H1 (cell line): ENCODE results near the gene WDR54. TPM values are rescaled to one million over a fixed set of nuclear protein-coding genes. Genes with fewer than 3 reads are reported as not detected.
A peak's percentile ranks its signal among the peaks of the same experiment; 100 is the strongest.

Experiments used
- CTCF ChIA-PET: fragments of 300-600 bp; sonication (Branson Sonifier 250); formaldehyde crosslinking; loops from one replicate; lab custom pipeline; 2021; ENCODE audit not compliant: partially characterized antibody; lab: Charles Lee
- POLR2A ChIA-PET: fragments of 300-600 bp; sonication (Branson Sonifier 250); formaldehyde crosslinking; loops from one replicate; lab custom pipeline; 2021; ENCODE audit warnings: inconsistent platforms; ENCODE audit not compliant: partially characterized antibody; lab: Charles Lee
- DNase-seq, 2 experiments: peaks; one replicate each; pipeline versions ENCODE4 v3.0.0 to v3.0.0-alpha.2; 2010 to 2022; ENCODE audit warnings: low spot score in 2 of 2, low read depth in 1 of 2, mixed read lengths in 1 of 2
- FAIRE-seq: peaks from 2 replicates; lab custom pipeline; 2011; peaks lifted over from hg19 to GRCh38; lab: Jason Lieb, UNC
- H2AFZ ChIP-seq: 2 replicates; pipeline ENCODE4 v1.8.1; 2012; ENCODE audit warnings: low read length, inconsistent platforms
- H2AK5ac ChIP-seq: 2 replicates; pipeline ENCODE4 v1.6.1; 2013; ENCODE audit warnings: low read depth, low read length
- H2BK120ac ChIP-seq: replicated peaks from 2 replicates; pipeline ENCODE3; 2013; ENCODE audit warnings: low read depth, low read length, inconsistent platforms
- H2BK12ac ChIP-seq: 2 replicates; pipeline ENCODE4 v1.6.1; 2013; ENCODE audit warnings: low read depth, low read length
- H2BK15ac ChIP-seq: 2 replicates; pipeline ENCODE4 v1.6.1; 2013; ENCODE audit warnings: low read length
- H2BK20ac ChIP-seq: 2 replicates; pipeline ENCODE4 v1.6.1; 2013; ENCODE audit warnings: low read length
- H2BK5ac ChIP-seq: 2 replicates; pipeline ENCODE4 v1.6.1; 2013; ENCODE audit warnings: low read depth, low read length
- H3K14ac ChIP-seq: 2 replicates; pipeline ENCODE4 v1.6.1; 2013; ENCODE audit warnings: inconsistent platforms; ENCODE audit not compliant: insufficient read length
- H3K18ac ChIP-seq: 2 replicates; pipeline ENCODE4 v1.6.1; 2013; ENCODE audit warnings: low read length; ENCODE audit errors: extremely low read depth
- H3K23ac ChIP-seq: 2 replicates; pipeline ENCODE4 v1.6.1; 2013; ENCODE audit warnings: inconsistent platforms; ENCODE audit not compliant: insufficient read length
- H3K23me2 ChIP-seq: 2 replicates; pipeline ENCODE4 v1.6.1; 2013; ENCODE audit warnings: low read depth, low read length
- H3K27ac ChIP-seq: 2 replicates; pipeline ENCODE4 v1.6.1; 2011; ENCODE audit warnings: low read depth, low read length, inconsistent platforms
- H3K27me3 ChIP-seq, 4 experiments: replicated peaks in 1 of 4; 1 replicate in 1 of 4; 2 replicates in 3 of 4; pipeline versions ENCODE4 v1.6.1 to v1.8.1; 2011 to 2013; ENCODE audit warnings: low read length in 3 of 4, mild to moderate bottlenecking in 3 of 4, inconsistent platforms in 2 of 4, mixed read lengths in 2 of 4, moderate library complexity in 1 of 4; ENCODE audit not compliant: control insufficient read depth in 3 of 4, insufficient read depth in 3 of 4; ENCODE audit errors: extremely low read depth in 1 of 4
- H3K36me3 ChIP-seq, 4 experiments: 2 replicates each; pipeline versions ENCODE4 v1.6.1 to v1.8.1; 2011 to 2013; ENCODE audit warnings: mild to moderate bottlenecking in 4 of 4, low read length in 3 of 4, moderate library complexity in 2 of 4, control low read depth in 1 of 4, inconsistent platforms in 1 of 4; ENCODE audit not compliant: insufficient read depth in 4 of 4, control insufficient read depth in 2 of 4
- H3K4ac ChIP-seq: replicated peaks from 2 replicates; pipeline ENCODE3; 2013; ENCODE audit warnings: low read length, low read depth, mixed read lengths, inconsistent platforms; ENCODE audit not compliant: insufficient read length
- H3K4me1 ChIP-seq, 4 experiments: replicated peaks in 1 of 4; 1 replicate in 1 of 4; 2 replicates in 3 of 4; pipeline versions ENCODE4 v1.6.1 to v1.8.1; 2011 to 2013; ENCODE audit warnings: low read length in 3 of 4, inconsistent platforms in 2 of 4, mixed read lengths in 1 of 4; ENCODE audit not compliant: insufficient read depth in 4 of 4, control insufficient read depth in 3 of 4
- H3K4me2 ChIP-seq, 2 experiments: 2 replicates each; pipeline versions ENCODE4 v1.6.1 to v1.8.1; 2011 to 2013; ENCODE audit warnings: low read depth in 2 of 2, low read length in 2 of 2, control low read depth in 1 of 2, inconsistent platforms in 1 of 2, mild to moderate bottlenecking in 1 of 2; ENCODE audit not compliant: insufficient read depth in 1 of 2
- H3K4me3 ChIP-seq, 4 experiments: fragments of 200-600, 300-600 bp in 1 of 4; sonication (generic), shearing (Covaris generic), sonication (Bioruptor Twin) in 1 of 4; 2 replicates each; pipeline versions ENCODE4 v1.5.1 to v1.8.1; 2011 to 2016; ENCODE audit warnings: low read length in 4 of 4, low read depth in 3 of 4, control low read depth in 2 of 4, inconsistent platforms in 2 of 4, mild to moderate bottlenecking in 2 of 4, mixed read lengths in 1 of 4, moderate library complexity in 1 of 4; ENCODE audit not compliant: insufficient read depth in 2 of 4; ENCODE audit errors: extremely low read depth in 1 of 4
- H3K56ac ChIP-seq: replicated peaks from 2 replicates; pipeline ENCODE3; 2013; ENCODE audit warnings: low read depth, mild to moderate bottlenecking, mixed read lengths, low read length, inconsistent platforms; ENCODE audit not compliant: insufficient read length
- H3K79me1 ChIP-seq: 2 replicates; pipeline ENCODE4 v1.6.1; 2013; ENCODE audit warnings: low read depth, low read length, control low read depth
- H3K79me2 ChIP-seq, 2 experiments: 2 replicates each; pipeline versions ENCODE4 v1.6.1 to v1.8.1; 2012 to 2013; ENCODE audit warnings: low read length in 2 of 2, mild to moderate bottlenecking in 2 of 2, inconsistent platforms in 1 of 2; ENCODE audit not compliant: insufficient read depth in 2 of 2, control insufficient read depth in 1 of 2
- H3K9ac ChIP-seq, 4 experiments: replicated peaks in 1 of 4; 1 replicate in 1 of 4; 2 replicates in 3 of 4; pipeline versions ENCODE4 v1.6.1 to v1.8.1; 2011 to 2013; ENCODE audit warnings: low read depth in 3 of 4, low read length in 3 of 4, control low read depth in 2 of 4, mild to moderate bottlenecking in 2 of 4, moderate library complexity in 2 of 4, inconsistent platforms in 1 of 4; ENCODE audit errors: extremely low read depth in 1 of 4
- H3K9me3 ChIP-seq, 2 experiments: 2 replicates each; pipeline versions ENCODE4 v1.6.1 to v1.8.1; 2012 to 2013; ENCODE audit warnings: mild to moderate bottlenecking in 2 of 2, moderate library complexity in 2 of 2, control low read depth in 1 of 2, inconsistent platforms in 1 of 2, low read depth in 1 of 2, low read length in 1 of 2, mixed read lengths in 1 of 2; ENCODE audit not compliant: insufficient read depth in 2 of 2
- H4K20me1 ChIP-seq, 2 experiments: replicated peaks in 1 of 2; 2 replicates each; pipeline versions ENCODE3 to v1.8.1; 2011 to 2013; ENCODE audit warnings: inconsistent platforms in 2 of 2, low read length in 2 of 2, mild to moderate bottlenecking in 1 of 2; ENCODE audit not compliant: insufficient read depth in 2 of 2, control insufficient read depth in 1 of 2
- H4K5ac ChIP-seq: 2 replicates; pipeline ENCODE4 v1.6.1; 2013; ENCODE audit warnings: low read length, low read depth, mixed read lengths, inconsistent platforms; ENCODE audit not compliant: insufficient read length
- H4K8ac ChIP-seq: 2 replicates; pipeline ENCODE4 v1.8.0; 2013; ENCODE audit warnings: mild to moderate bottlenecking, moderate library complexity, low read length, inconsistent platforms; ENCODE audit not compliant: insufficient read depth; ENCODE audit errors: extremely low read depth
- H4K91ac ChIP-seq: replicated peaks from 2 replicates; pipeline ENCODE3; 2013; ENCODE audit warnings: low read length, mixed read lengths, inconsistent platforms; ENCODE audit not compliant: insufficient read length
- BRCA1 ChIP-seq: IDR thresholded peaks from 2 replicates; pipeline ENCODE4 v1.6.1; 2012; ENCODE audit warnings: low read depth, low read length, improper control_type of control experiment
- CTCF ChIP-seq, 3 experiments: IDR thresholded peaks; 1 replicate in 2 of 3; 2 replicates in 1 of 3; pipeline versions ENCODE4 v1.5.1 to v1.6.1; 2011; ENCODE audit warnings: low read length in 3 of 3, mild to moderate bottlenecking in 3 of 3, inconsistent platforms in 2 of 3, low read depth in 1 of 3, moderate library complexity in 1 of 3; ENCODE audit not compliant: insufficient read depth in 1 of 3; ENCODE audit errors: control extremely low read depth in 1 of 3
- EGR1 ChIP-seq: IDR thresholded peaks from 2 replicates; pipeline ENCODE4 v1.6.1; 2011; ENCODE audit warnings: low read depth, low read length, borderline replicate concordance
- MAFK ChIP-seq: IDR thresholded peaks from 2 replicates; pipeline ENCODE4 v1.6.1; 2012; ENCODE audit warnings: low read depth, mild to moderate bottlenecking, improper control_type of control experiment, low read length
- RAD21 ChIP-seq, 2 experiments: IDR thresholded peaks in 1 of 2; conservative IDR thresholded peaks in 1 of 2; 2 replicates each; pipeline ENCODE4 v1.6.1; 2011; ENCODE audit warnings: low read depth in 2 of 2, low read length in 2 of 2, improper control_type of control experiment in 1 of 2, inconsistent platforms in 1 of 2, mild to moderate bottlenecking in 1 of 2, moderate library complexity in 1 of 2
- WGBS, 2 experiments: shearing (Covaris generic) in 1 of 2; methylation state at CpG; one replicate each; pipeline versions ENCODE4 v1.1.6 to v1.1.7; 2013 to 2015; ENCODE audit warnings: low lambda C conversion rate in 2 of 2, mixed read lengths in 2 of 2, inconsistent platforms in 1 of 2, low coverage in 1 of 2, missing lambda C conversion rate in 1 of 2; ENCODE audit not compliant: insufficient replicate concordance in 2 of 2, insufficient coverage in 1 of 2, insufficient read length in 1 of 2; ENCODE audit errors: extremely low coverage in 1 of 2, missing lambda C conversion rate in 1 of 2; 5-methylcytosine and 5-hydroxymethylcytosine counted together
- polyA plus RNA-seq, 7 experiments: library from polyadenylated mRNA; depleted of rRNA in 3 of 7; stranded (reverse) in 5 of 7; unstranded in 2 of 7; fragments of >200 nt in 5 of 7; fragments of 200-250 nt in 2 of 7; gene quantifications; 1 replicate in 5 of 7; 2 replicates in 1 of 7; 4 replicates in 1 of 7; pipeline versions ENCODE4 v1.2.1 to v1.2.3, GENCODE V29; 2011 to 2013; ENCODE audit warnings: missing spikeins in 2 of 7, mixed read lengths in 2 of 7
- total RNA-seq: library from RNA; stranded (reverse); fragmentation: NEBNext Ultra II Directional; extraction: Animal tissue kit (Norgen Biotek cat#: 25700); gene quantifications from 2 replicates; pipeline ENCODE4 v1.2.1, GENCODE V29; 2021

Gene WDR54
- total and polyA plus RNA-seq, 2 of the 8 experiments (the other 6 are each of a cell fraction or from before 2014, with no cell fraction given) = 41.6 to 125 TPM

- no peak overlapping the region for H3K56ac ChIP-seq
- H2BK12ac ChIP-seq = no peak overlapping the region
- CTCF ChIA-PET = interaction anchor here (0.9 to 5.7 kb wide), 26 partner anchors 7 to 171 kb away, joined by 3 to 86 read pairs (median 4); partner anchors contain the start of genes C2orf81, CCDC142, INO80B and MOGS
- DNase-seq (peak in 1 of 2 experiments; percentile 78), FAIRE-seq (no peak)
- H3K27ac ChIP-seq = no peak overlapping the region
- H4K20me1 ChIP-seq = peaks cover 0 to 1% of the 10 kb centered on the region in 2 experiments
- no peak overlapping the region for H2BK20ac ChIP-seq
- H2BK120ac ChIP-seq = no peak overlapping the region
- H4K5ac ChIP-seq = no peak overlapping the region
- POLR2A ChIA-PET = interaction anchor here (1.0 to 5.2 kb wide), 6 partner anchors 16 to 39 kb away, joined by 3 to 89 read pairs (median 4); partner anchors contain the start of genes INO80B, RTKN and WBP1
- H2BK5ac ChIP-seq = no peak overlapping the region
- peaks cover 0 to 4% (median 2%) of the 10 kb centered on the region in 4 experiments; a peak in 6 of 8 replicates for H3K36me3 ChIP-seq
- no peaks in the 10 kb centered on the region for H3K79me2 ChIP-seq
- H3K14ac ChIP-seq = no peak overlapping the region
- no peak overlapping the region for H2AK5ac ChIP-seq
- no peak overlapping the region for H3K23ac ChIP-seq
- H3K79me1 ChIP-seq = no peaks in the 10 kb centered on the region; the same call in 1 of the 2 replicates
- H3K4ac ChIP-seq = no peak overlapping the region
- H3K18ac ChIP-seq = no peak overlapping the region
- H3K4me2 ChIP-seq = no peak overlapping the region
- WGBS, 2 experiments = 82% methylated on average over 5 of the region's 5 CpGs; no CpG with 5 or more reads in 1 of the 2 experiments
- H4K91ac ChIP-seq = no peak overlapping the region
- no peak overlapping the region for H3K9ac ChIP-seq
- H3K9me3 ChIP-seq = no peaks in the 10 kb centered on the region
- H2BK15ac ChIP-seq = no peak overlapping the region
- H3K4me3 ChIP-seq = no peak overlapping the region
- no peaks in the 10 kb centered on the region for H3K27me3 ChIP-seq
- no peak overlapping the region for H2AFZ ChIP-seq
- peaks cover 11% of the 10 kb centered on the region for H3K23me2 ChIP-seq
- H4K8ac ChIP-seq = peak overlapping the region; percentile 14; the same call in 1 of the 2 replicates
- peak; percentile 44 to 60 for TF ChIP-seq RAD21 (IDR thresholded peaks at IDR 0.05 in 1 of 2, conservative IDR thresholded peaks at IDR 0.05 in 1 of 2; ENCODE audit: low read depth in 2 of 2, low read length in 2 of 2)
- TF ChIP-seq CTCF (IDR thresholded peaks at IDR 0.05; ENCODE audit: control extremely low read depth in 1 of 3, insufficient read depth in 1 of 3, low read depth in 1 of 3, low read length in 3 of 3) = peak; percentile 44 to 83 (median 82)
- TF ChIP-seq BRCA1 = no peak
- TF ChIP-seq EGR1 = no peak
- no peak for TF ChIP-seq MAFK
- peaks cover 0 to 3% (median 2%) of the 10 kb centered on the region in 4 experiments; a peak in 3 of 7 replicates for H3K4me1 ChIP-seq
Observed at GRCh38 chr2:74474899-74475298, 53.4 kb downstream of the WDR54 start.
